Stimulated activated CD8-positive, alpha-beta memory T cell treated with anti-CD3 and anti-CD28 coated beads, Interleukin-15, amount 100 ng/mL, for 1 hour (primary cell): Measurements from ENCODE around the gene SLC12A8.

ENCODE experiments used
- DNase-seq: peaks from one replicate; pipeline ENCODE4 v3.0.0-alpha.2; 2020; ENCODE audit warnings: low read depth

The SLC12A8 gene

GRCh38 chr3:125140011-125140817 is 72.3 kb downstream of the SLC12A8 start:
- no peak for DNase-seq

- no peak for DNase-seq
Observed at GRCh38 chr3:125139386-125139785, 73.2 kb downstream of the SLC12A8 start.

- no peak for DNase-seq
Observed at GRCh38 chr3:125137358-125138033, 75.1 kb downstream of the SLC12A8 start.

GRCh38 chr3:125136966-125137357 is 75.6 kb downstream of the SLC12A8 start:
- no peak for DNase-seq

GRCh38 chr3:125136515-125136914 is 76.0 kb downstream of the SLC12A8 start:
- DNase-seq = no peak

- DNase-seq = no peak
Observed at GRCh38 chr3:125134952-125135351, 77.6 kb downstream of the SLC12A8 start.

GRCh38 chr3:125132815-125133214 is 79.7 kb downstream of the SLC12A8 start:
- DNase-seq = no peak

GRCh38 chr3:125129512-125129997 is 83.0 kb downstream of the SLC12A8 start:
- no peak for DNase-seq

- DNase-seq = no peak
Observed at GRCh38 chr3:125128861-125129501, 83.6 kb downstream of the SLC12A8 start.

- no peak for DNase-seq
Observed at GRCh38 chr3:125126323-125126722, 86.2 kb downstream of the SLC12A8 start.

- DNase-seq = no peak
Observed at GRCh38 chr3:125125821-125126245, 86.7 kb downstream of the SLC12A8 start.

- DNase-seq = no peak
Observed at GRCh38 chr3:125123451-125124305, 88.9 kb downstream of the SLC12A8 start.

GRCh38 chr3:125121246-125122010 is 91.1 kb downstream of the SLC12A8 start:
- DNase-seq = no peak

- no peak for DNase-seq
Observed at GRCh38 chr3:125120379-125121122, 92.0 kb downstream of the SLC12A8 start.

- DNase-seq = no peak
Observed at GRCh38 chr3:125119752-125120378, 92.7 kb downstream of the SLC12A8 start.

- DNase-seq = no peak
Observed at GRCh38 chr3:125118600-125118999, 93.9 kb downstream of the SLC12A8 start.

- no peak for DNase-seq
Observed at GRCh38 chr3:125117631-125118191, 94.8 kb downstream of the SLC12A8 start.

- DNase-seq = no peak
Observed at GRCh38 chr3:125116311-125117080, 96.1 kb downstream of the SLC12A8 start.

- DNase-seq = no peak
Observed at GRCh38 chr3:125115640-125116039, 96.9 kb downstream of the SLC12A8 start.
